PC-9 (cell line): ENCODE data around the gene COL27A1. TPM values are rescaled to one million over a fixed set of nuclear protein-coding genes. Genes with fewer than 3 reads are reported as not detected.

Experiments
- BruUV-seq: library from RNA; stranded (reverse); fragments of 400-500 nt; replicated peaks from 2 replicates; lab custom pipeline; 2021; lab: Mats Ljungman, UMichigan
- CTCF ChIA-PET: fragments of 300-600 bp; sonication (Branson Sonifier 250); formaldehyde crosslinking; loops from one replicate; lab custom pipeline; 2022; ENCODE audit warnings: antibody characterized with exemption; lab: Charles Lee
- POLR2A ChIA-PET: fragments of 300-600 bp; sonication (Branson Sonifier 250); formaldehyde crosslinking; loops from one replicate; lab custom pipeline; 2022; ENCODE audit warnings: antibody characterized with exemption; ENCODE audit not compliant: unreplicated experiment; lab: Charles Lee
- DNase-seq, 2 experiments: peaks; one replicate each; pipeline versions ENCODE4 v3.0.0 to v3.0.0-alpha.2; 2015 to 2022; ENCODE audit warnings: mixed read lengths in 1 of 2
- H2AFZ ChIP-seq: fragments of 200-600 bp; sonication (generic); 2 replicates; pipeline ENCODE4 v1.8.1; 2017; ENCODE audit warnings: antibody characterized with exemption
- H3F3A ChIP-seq: fragments of 200-600 bp; sonication (generic); 2 replicates; pipeline ENCODE4 v1.8.1; 2017; ENCODE audit warnings: antibody characterized with exemption, mild to moderate bottlenecking, low read depth; ENCODE audit not compliant: insufficient read depth
- H3K27ac ChIP-seq: fragments of 200-600 bp; sonication (generic); 2 replicates; pipeline ENCODE4 v1.6.1; 2016; ENCODE audit warnings: mixed run types
- H3K27me3 ChIP-seq: fragments of 200-600 bp; sonication (generic); 2 replicates; pipeline ENCODE4 v1.6.1; 2016; ENCODE audit warnings: low read depth, mixed run types; ENCODE audit not compliant: insufficient read depth
- H3K36me3 ChIP-seq: fragments of 200-600 bp; sonication (generic); 2 replicates; pipeline ENCODE4 v1.6.1; 2016; ENCODE audit warnings: low read depth, mixed run types
- H3K4me1 ChIP-seq: fragments of 200-600 bp; sonication (generic); replicated peaks from 2 replicates; pipeline ENCODE4 v1.6.1; 2016; ENCODE audit warnings: mixed run types; ENCODE audit not compliant: insufficient read depth
- H3K4me2 ChIP-seq: fragments of 200-600 bp; sonication (generic); 2 replicates; pipeline ENCODE4 v1.6.1; 2017; ENCODE audit warnings: mixed run types
- H3K4me3 ChIP-seq: fragments of 200-600 bp; sonication (generic); 2 replicates; pipeline ENCODE4 v1.6.1; 2016; ENCODE audit warnings: mixed run types
- H3K79me2 ChIP-seq: fragments of 200-600 bp; sonication (generic); 2 replicates; pipeline ENCODE4 v1.6.1; 2017; ENCODE audit warnings: low read depth, mixed run types
- H3K9me2 ChIP-seq: fragments of 200-600 bp; sonication (generic); 2 replicates; pipeline ENCODE4 v1.8.1; 2017; ENCODE audit warnings: mild to moderate bottlenecking; ENCODE audit not compliant: insufficient read depth
- H3K9me3 ChIP-seq: fragments of 200-600 bp; sonication (generic); 2 replicates; pipeline ENCODE4 v1.8.1; 2016; ENCODE audit warnings: low read depth; ENCODE audit not compliant: insufficient read depth
- H4K20me1 ChIP-seq: fragments of 200-600 bp; sonication (generic); 2 replicates; pipeline ENCODE4 v1.8.1; 2017; ENCODE audit not compliant: insufficient read depth
- EZH2 ChIP-seq: fragments of 200-600 bp; sonication (generic); IDR thresholded peaks from 2 replicates; pipeline ENCODE4 v1.8.0; 2017; ENCODE audit warnings: antibody characterized with exemption, low read depth
- intact Hi-C: fragments of 100-400 bp; cut with micrococcal nuclease; formaldehyde crosslinking; loops from one replicate; pipeline ENCODE4 v1.10.0; 2022; ENCODE audit not compliant: unreplicated experiment
- total RNA-seq: library from RNA; stranded (reverse); gene quantifications from 2 replicates; pipeline ENCODE4 v1.2.3, GENCODE V29; 2021
- TF ChIP-seq, protein P1 (sequence below): fragments of 200-600 bp; sonication (generic); conservative IDR thresholded peaks from 2 replicates; pipeline ENCODE4 v1.6.1; 2017; ENCODE audit warnings: mixed run types, antibody characterized with exemption, mild to moderate bottlenecking, moderate library complexity

COL27A1 gene
- total RNA-seq, 1 experiment from 2014 or later = 0.39 TPM

DNA sequence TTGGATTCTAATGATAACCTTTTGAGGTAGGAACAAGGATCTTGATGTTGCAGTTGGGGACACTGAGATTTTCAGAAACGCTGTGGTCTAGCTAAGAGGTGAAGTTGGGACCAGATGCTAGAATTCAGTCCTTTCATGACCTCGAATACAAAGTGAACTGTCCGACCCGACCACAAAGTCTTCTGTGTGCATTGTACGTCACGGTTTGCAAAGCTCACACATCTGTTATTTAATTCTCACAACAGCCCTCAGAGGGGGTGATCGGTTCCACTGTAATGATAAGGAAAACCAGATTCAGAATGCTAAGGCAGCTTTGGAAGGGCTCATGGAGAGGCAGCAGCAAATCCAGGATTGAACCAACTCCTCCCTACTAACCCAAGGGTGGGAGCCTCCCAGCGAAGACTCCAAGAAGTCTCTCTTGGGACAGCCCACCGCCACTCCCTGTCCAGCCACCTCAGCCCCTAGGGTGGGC lies 39.6 kb upstream of the COL27A1 start:
- POLR2A ChIA-PET = interaction anchor here (0.6 kb wide), 1 partner anchor 250 kb away, joined by 3 read pairs; no protein-coding TSS in a partner anchor
- H2AFZ ChIP-seq = no peak overlapping the region

DNA sequence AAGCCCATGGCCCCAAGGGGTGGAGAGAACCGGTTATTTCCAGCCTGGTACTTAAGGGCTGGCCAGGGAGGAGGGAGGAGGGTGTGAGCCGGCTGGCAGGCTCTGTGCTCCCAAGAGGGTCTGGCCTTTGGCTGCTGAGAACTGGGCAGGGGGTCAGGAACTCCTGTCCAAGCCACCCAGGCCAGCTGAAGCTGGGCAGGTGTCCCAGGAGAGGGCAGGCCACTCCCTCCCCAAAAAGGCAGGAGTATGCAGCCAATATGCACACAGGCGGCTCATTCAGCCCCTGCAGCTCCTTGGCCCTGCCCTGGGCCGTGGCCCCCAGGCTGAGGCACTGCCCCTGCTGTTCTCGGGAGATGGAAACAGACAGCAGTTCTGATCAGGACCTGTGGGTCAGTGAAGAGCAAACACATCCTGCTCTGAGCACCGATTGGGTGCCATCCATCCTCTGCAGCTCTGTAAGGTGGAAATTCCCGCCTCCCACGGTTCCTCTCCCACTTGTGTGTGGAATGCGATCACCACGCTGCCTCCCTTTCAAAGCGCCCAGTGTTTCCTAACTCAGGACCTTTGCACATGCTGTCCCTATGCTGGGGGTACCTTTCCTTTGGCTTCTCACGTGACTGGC lies 39.1 kb upstream of the COL27A1 start:
- H3F3A ChIP-seq = no peaks in the 10 kb centered on the region
- H3K9me3 ChIP-seq = no peaks in the 10 kb centered on the region
- intact Hi-C loops = no loop called here
- DNase-seq = no peak
- H3K79me2 ChIP-seq = no peaks in the 10 kb centered on the region
- no peak overlapping the region for H3K27ac ChIP-seq
- no peaks in the 10 kb centered on the region for H4K20me1 ChIP-seq
- ChIA-PET POLR2A (interaction anchor here (0.6 kb wide), 1 partner anchor 250 kb away, joined by 3 read pairs; no protein-coding TSS in a partner anchor), CTCF (no interaction called here)
- no TSS peak for BruUV-seq
- no peak for TF ChIP-seq EZH2
- TF ChIP-seq, protein P1, sequence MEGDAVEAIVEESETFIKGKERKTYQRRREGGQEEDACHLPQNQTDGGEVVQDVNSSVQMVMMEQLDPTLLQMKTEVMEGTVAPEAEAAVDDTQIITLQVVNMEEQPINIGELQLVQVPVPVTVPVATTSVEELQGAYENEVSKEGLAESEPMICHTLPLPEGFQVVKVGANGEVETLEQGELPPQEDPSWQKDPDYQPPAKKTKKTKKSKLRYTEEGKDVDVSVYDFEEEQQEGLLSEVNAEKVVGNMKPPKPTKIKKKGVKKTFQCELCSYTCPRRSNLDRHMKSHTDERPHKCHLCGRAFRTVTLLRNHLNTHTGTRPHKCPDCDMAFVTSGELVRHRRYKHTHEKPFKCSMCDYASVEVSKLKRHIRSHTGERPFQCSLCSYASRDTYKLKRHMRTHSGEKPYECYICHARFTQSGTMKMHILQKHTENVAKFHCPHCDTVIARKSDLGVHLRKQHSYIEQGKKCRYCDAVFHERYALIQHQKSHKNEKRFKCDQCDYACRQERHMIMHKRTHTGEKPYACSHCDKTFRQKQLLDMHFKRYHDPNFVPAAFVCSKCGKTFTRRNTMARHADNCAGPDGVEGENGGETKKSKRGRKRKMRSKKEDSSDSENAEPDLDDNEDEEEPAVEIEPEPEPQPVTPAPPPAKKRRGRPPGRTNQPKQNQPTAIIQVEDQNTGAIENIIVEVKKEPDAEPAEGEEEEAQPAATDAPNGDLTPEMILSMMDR = no peak
- H3K27me3 ChIP-seq = peaks cover 92% of the 10 kb centered on the region
- H3K9me2 ChIP-seq = no peaks in the 10 kb centered on the region
- no peaks in the 10 kb centered on the region for H3K4me1 ChIP-seq
- H2AFZ ChIP-seq = no peak overlapping the region
- H3K36me3 ChIP-seq = no peaks in the 10 kb centered on the region
- H3K4me3 ChIP-seq = no peak overlapping the region
- no peak overlapping the region for H3K4me2 ChIP-seq

More for the DNA sequence above, 39.6 kb upstream of the COL27A1 start:
- Histone ChIP-seq H3K79me2 (no peaks in the 10 kb centered on the region), H3K4me2 (no peak overlapping the region), H4K20me1 (no peaks in the 10 kb centered on the region), H3K36me3 (no peaks in the 10 kb centered on the region), H3K27ac (no peak overlapping the region), H3K4me3 (no peak overlapping the region), H3F3A (no peaks in the 10 kb centered on the region), H3K9me3 (no peaks in the 10 kb centered on the region), H3K9me2 (no peaks in the 10 kb centered on the region), H3K27me3 (peaks cover 87% of the 10 kb centered on the region), H3K4me1 (no peaks in the 10 kb centered on the region)
- intact Hi-C loops = no loop called here
- no peak for TF ChIP-seq EZH2
- TF ChIP-seq, protein P1 = no peak
- BruUV-seq = no TSS peak
- CTCF ChIA-PET = no interaction called here
- DNase-seq = no peak

DNA sequence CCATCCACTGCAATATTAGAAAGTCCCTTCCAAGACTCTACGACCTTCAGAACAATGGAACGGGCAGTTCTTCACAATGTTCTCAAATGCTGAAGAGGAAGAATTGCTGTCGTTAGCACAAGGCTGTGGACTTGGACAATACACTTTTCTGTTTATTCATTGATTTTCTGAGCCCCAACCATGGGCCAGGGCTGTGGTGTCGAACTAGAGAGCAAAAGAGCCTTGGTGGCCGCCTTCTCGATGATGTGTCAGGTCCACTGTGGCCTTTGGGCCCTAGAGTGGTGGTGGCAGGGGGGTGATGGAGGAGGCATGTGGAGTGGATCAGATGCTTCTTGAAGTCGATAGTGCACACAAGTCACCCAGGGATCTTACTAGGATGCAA lies 37.7 kb upstream of the COL27A1 start:
- Histone ChIP-seq H3F3A (no peaks in the 10 kb centered on the region), H3K9me3 (no peaks in the 10 kb centered on the region), H3K4me2 (no peak overlapping the region), H3K4me3 (no peak overlapping the region), H4K20me1 (no peaks in the 10 kb centered on the region), H3K79me2 (no peaks in the 10 kb centered on the region), H3K27me3 (peaks cover 94% of the 10 kb centered on the region), H3K9me2 (no peaks in the 10 kb centered on the region), H3K4me1 (no peaks in the 10 kb centered on the region), H3K27ac (no peak overlapping the region), H3K36me3 (no peaks in the 10 kb centered on the region), H2AFZ (no peak overlapping the region)
- ChIA-PET CTCF (no interaction called here), POLR2A (no interaction called here)
- BruUV-seq = no TSS peak
- TF ChIP-seq, protein P1 = no peak
- TF ChIP-seq EZH2 = no peak
- intact Hi-C loops = no loop called here
- no peak for DNase-seq
